ENCODE results near the gene KATNBL1. TPM values are rescaled to one million over a fixed set of nuclear protein-coding genes. Genes with fewer than 3 reads are reported as not detected.

The KATNBL1 gene
- total RNA-seq, 1 donor from 2014 or later, result 102 TPM

- no peak for DNase-seq
Observed at GRCh38 chr15:34114215-34114614, 95.7 kb downstream of the KATNBL1 start.

GRCh38 chr15:34111488-34111887 is 98.4 kb downstream of the KATNBL1 start:
- DNase-seq, result no peak

- DNase-seq, result peak; percentile 58
Observed at GRCh38 chr15:34109797-34110663, 99.9 kb downstream of the KATNBL1 start.

- no peak for DNase-seq
Observed at GRCh38 chr15:34107315-34107714, 102.6 kb downstream of the KATNBL1 start.

- DNase-seq, result no peak
Observed at GRCh38 chr15:34106423-34106822, 103.5 kb downstream of the KATNBL1 start.

GRCh38 chr15:34102175-34102925 is 107.5 kb downstream of the KATNBL1 start:
- DNase-seq, result no peak

- peak; percentile 99 for DNase-seq
Observed at GRCh38 chr15:34101366-34102174, 108.3 kb downstream of the KATNBL1 start, which contains the start of the genes EMC7 and PGBD4. TSS of gene EMC7 (minus strand) at chr15:34101862. CDS start at chr15:34101839, 23 bp downstream. TSS of gene PGBD4 (plus strand) at chr15:34102083. CDS start at chr15:34102532, 449 bp downstream.

- no peak for DNase-seq
Observed at GRCh38 chr15:34099914-34100313, 110.0 kb downstream of the KATNBL1 start.

Other genes with a start within 250 kb of the KATNBL1 start
- not detected for gene CHRM5, start 241.6 kb downstream of the KATNBL1 start, total RNA-seq
- 12.0 TPM for gene AVEN, start 170.9 kb downstream of the KATNBL1 start, total RNA-seq
- 24.8 TPM for gene EMC7, start 108.2 kb downstream of the KATNBL1 start, total RNA-seq
- gene PGBD4, start 108.0 kb downstream of the KATNBL1 start, total RNA-seq, result 1.3 TPM
- gene EMC4, start 14.9 kb upstream of the KATNBL1 start, total RNA-seq, result 83.1 TPM
- 28.1 TPM for gene SLC12A6, start 127.7 kb upstream of the KATNBL1 start, total RNA-seq
- 64.8 TPM for gene NOP10, start 133.0 kb upstream of the KATNBL1 start, total RNA-seq
- not detected for gene NUTM1, start 133.2 kb upstream of the KATNBL1 start, total RNA-seq
- gene LPCAT4, start 157.1 kb upstream of the KATNBL1 start, total RNA-seq, result 12.0 TPM
- gene GOLGA8A, start 227.7 kb upstream of the KATNBL1 start, total RNA-seq, result 44.2 TPM